ENCODE measurements around the gene IRF9. TPM values are rescaled to one million over a fixed set of nuclear protein-coding genes. Genes with fewer than 3 reads are reported as not detected.

The IRF9 gene
- total RNA-seq, 2 experiments from 2014 or later: 112 to 118 TPM

DNA sequence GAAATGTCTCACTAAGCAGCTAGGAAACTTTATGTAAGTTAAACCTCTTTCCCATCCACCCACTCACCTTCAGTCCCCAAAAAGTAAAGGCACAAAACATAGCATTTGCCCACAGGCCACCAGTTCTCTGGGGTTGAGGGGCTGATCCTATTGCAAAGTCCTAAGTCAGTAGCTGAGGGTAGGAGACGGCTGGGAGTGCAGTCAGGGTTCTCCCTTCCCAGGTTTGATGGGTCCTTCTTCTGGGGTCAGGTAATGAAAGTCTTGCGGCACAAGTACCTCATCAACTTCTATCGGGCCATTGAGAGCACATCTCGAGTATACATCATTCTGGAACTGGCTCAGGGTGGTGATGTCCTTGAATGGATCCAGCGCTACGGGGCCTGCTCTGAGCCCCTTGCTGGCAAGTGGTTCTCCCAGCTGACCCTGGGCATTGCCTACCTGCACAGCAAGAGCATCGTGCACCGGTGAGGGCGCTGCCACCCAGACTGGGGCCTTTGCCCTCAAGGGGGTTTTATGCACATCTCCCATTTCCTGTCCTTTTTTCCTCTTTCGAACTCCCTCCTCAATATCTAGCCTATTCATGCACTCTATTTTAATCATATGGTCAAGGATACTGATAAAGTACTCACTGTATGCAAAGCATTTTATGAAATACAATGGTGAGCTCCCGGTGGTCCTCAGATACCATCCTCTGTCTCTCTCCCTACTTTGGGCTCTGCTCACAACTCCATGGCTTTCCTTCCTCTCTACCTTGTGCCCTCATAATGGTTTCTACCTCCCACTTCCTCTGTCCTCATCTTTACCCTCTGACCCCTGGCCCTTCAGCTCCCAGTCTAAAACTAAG, 45.4 kb downstream of the IRF9 start:
- POLR2A ChIA-PET: interaction anchor here (0.8 to 8.5 kb wide), 8 partner anchors 10 to 51 kb away, joined by 3 to 58 read pairs (median 5); partner anchors contain the start of genes IRF9, MDP1 and TM9SF1
- H3K27ac Mint-ChIP-seq: peak overlapping the region; percentile 60

DNA sequence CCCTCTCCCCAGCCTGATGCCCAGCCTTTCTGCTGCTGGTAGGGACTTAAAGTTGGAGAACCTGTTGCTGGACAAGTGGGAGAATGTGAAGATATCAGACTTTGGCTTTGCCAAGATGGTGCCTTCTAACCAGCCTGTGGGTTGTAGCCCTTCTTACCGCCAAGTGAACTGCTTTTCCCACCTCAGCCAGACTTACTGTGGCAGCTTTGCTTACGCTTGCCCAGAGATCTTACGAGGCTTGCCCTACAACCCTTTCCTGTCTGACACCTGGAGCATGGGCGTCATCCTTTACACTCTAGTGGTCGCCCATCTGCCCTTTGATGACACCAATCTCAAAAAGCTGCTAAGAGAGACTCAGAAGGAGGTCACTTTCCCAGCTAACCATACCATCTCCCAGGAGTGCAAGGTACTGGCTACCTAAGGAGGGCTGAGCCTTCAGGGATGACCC, 46.1 kb downstream of the IRF9 start:
- Mint-ChIP-seq H3K4me3 (no peak overlapping the region), H3K9me3 (peaks cover 8% of the 10 kb centered on the region), H3K27ac (peak overlapping the region; percentile 60), H3K4me1 (ENCODE audit: low read depth) (peaks cover 50% of the 10 kb centered on the region), H3K36me3 (ENCODE audit: low read depth) (peaks cover 76% of the 10 kb centered on the region), H3K27me3 (no peaks in the 10 kb centered on the region)
- ATAC-seq (peak; percentile 30), DNase-seq (no peak)
- CTCF ChIA-PET: interaction anchor here (1.6 kb wide), 1 partner anchor 101 kb away, joined by 5 read pairs; no protein-coding TSS in a partner anchor
- TF ChIP-seq, protein P1, sequence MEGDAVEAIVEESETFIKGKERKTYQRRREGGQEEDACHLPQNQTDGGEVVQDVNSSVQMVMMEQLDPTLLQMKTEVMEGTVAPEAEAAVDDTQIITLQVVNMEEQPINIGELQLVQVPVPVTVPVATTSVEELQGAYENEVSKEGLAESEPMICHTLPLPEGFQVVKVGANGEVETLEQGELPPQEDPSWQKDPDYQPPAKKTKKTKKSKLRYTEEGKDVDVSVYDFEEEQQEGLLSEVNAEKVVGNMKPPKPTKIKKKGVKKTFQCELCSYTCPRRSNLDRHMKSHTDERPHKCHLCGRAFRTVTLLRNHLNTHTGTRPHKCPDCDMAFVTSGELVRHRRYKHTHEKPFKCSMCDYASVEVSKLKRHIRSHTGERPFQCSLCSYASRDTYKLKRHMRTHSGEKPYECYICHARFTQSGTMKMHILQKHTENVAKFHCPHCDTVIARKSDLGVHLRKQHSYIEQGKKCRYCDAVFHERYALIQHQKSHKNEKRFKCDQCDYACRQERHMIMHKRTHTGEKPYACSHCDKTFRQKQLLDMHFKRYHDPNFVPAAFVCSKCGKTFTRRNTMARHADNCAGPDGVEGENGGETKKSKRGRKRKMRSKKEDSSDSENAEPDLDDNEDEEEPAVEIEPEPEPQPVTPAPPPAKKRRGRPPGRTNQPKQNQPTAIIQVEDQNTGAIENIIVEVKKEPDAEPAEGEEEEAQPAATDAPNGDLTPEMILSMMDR (IDR thresholded peaks at IDR 0.05): no peak
- intact Hi-C loops (cut with micrococcal nuclease): no loop called here
- POLR2A ChIA-PET: interaction anchor here (0.8 to 8.5 kb wide), 6 partner anchors 9 to 51 kb away, joined by 3 to 58 read pairs (median 4); partner anchors contain the start of genes MDP1 and TM9SF1

More for the DNA sequence above, 45.4 kb downstream of the IRF9 start:
- peaks cover 11% of the 10 kb centered on the region for H3K9me3 Mint-ChIP-seq
- H3K27me3 Mint-ChIP-seq: no peaks in the 10 kb centered on the region
- peaks cover 76% of the 10 kb centered on the region for H3K36me3 Mint-ChIP-seq (ENCODE audit: low read depth)
- H3K4me3 Mint-ChIP-seq: no peak overlapping the region
- H3K4me1 Mint-ChIP-seq (ENCODE audit: low read depth): peaks cover 45% of the 10 kb centered on the region
- TF ChIP-seq, protein P1 (IDR thresholded peaks at IDR 0.05): no peak
- DNase-seq: no peak
- intact Hi-C loops (cut with micrococcal nuclease): no loop called here
- no peak for ATAC-seq
- CTCF ChIA-PET: interaction anchor here (1.3 to 1.6 kb wide), 2 partner anchors 101 to 102 kb away, joined by 3 to 5 read pairs; no protein-coding TSS in a partner anchor

DNA sequence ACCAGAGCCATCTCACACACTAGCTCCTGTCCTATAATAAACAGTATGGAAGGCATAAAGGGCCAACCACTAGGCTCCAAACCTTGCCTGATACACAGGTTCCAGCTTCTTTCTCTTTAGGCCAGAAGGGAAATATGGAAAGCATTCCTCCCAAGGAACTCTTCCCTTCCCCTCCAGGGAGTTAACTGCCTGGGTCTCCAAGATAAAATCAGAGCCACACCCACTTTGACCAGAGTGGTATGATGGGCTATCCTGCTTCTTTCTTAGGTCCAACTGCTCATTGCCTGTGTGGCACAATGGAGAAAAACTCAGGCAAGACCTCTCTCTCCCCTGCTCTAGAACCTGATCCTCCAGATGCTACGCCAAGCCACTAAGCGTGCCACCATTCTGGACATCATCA, 46.6 kb downstream of the IRF9 start:
- POLR2A ChIA-PET: interaction anchor here (1.0 to 8.5 kb wide), 5 partner anchors 8 to 52 kb away, joined by 3 to 58 read pairs (median 5); partner anchors contain the start of genes MDP1 and TM9SF1
- ATAC-seq (no peak), DNase-seq (no peak)
- intact Hi-C loops (cut with micrococcal nuclease): no loop called here
- H3K4me3 Mint-ChIP-seq: no peak overlapping the region
- H3K36me3 Mint-ChIP-seq (ENCODE audit: low read depth): peaks cover 73% of the 10 kb centered on the region
- TF ChIP-seq, protein P1 (IDR thresholded peaks at IDR 0.05): no peak
- H3K9me3 Mint-ChIP-seq: peaks cover 5% of the 10 kb centered on the region
- CTCF ChIA-PET: interaction anchor here (1.6 kb wide), 1 partner anchor 101 kb away, joined by 5 read pairs; no protein-coding TSS in a partner anchor
- peaks cover 50% of the 10 kb centered on the region for H3K4me1 Mint-ChIP-seq (ENCODE audit: low read depth)
- H3K27me3 Mint-ChIP-seq: no peaks in the 10 kb centered on the region
- peak overlapping the region; percentile 60 for H3K27ac Mint-ChIP-seq

DNA sequence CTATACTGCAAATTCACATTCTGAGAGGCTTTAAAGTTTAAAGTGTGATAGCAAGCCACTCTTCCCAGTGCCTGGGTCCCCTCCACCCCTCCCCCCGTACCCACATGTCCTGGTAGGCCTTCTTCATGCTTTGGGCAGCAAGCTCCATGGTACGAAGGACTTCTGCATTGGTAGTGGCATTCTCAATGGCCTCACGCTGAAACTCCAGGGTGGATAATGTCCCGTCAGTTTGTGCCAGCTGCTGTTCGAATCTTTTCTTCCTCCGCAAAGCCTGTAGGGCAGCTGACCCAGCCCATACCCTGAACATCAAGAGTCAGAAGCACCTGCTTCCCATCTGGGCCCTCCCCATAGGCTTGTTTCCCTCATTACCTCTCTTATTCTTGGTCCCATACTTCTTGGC, 50.2 kb downstream of the IRF9 start:
- H3K4me1 Mint-ChIP-seq (ENCODE audit: low read depth): peaks cover 56% of the 10 kb centered on the region
- POLR2A ChIA-PET: interaction anchor here (0.6 to 8.5 kb wide), 4 partner anchors 16 to 65 kb away, joined by 3 to 58 read pairs (median 4); partner anchors contain the start of genes PSME2, TINF2 and TM9SF1
- ATAC-seq: no peak

More for the DNA sequence above, 50.2 kb downstream of the IRF9 start:
- intact Hi-C loops (cut with micrococcal nuclease): no loop called here
- Mint-ChIP-seq H3K9me3 (no peaks in the 10 kb centered on the region), H3K27me3 (no peaks in the 10 kb centered on the region), H3K4me3 (peak overlapping the region; percentile 97), H3K27ac (peak overlapping the region; percentile 98), H3K36me3 (ENCODE audit: low read depth) (peaks cover 64% of the 10 kb centered on the region)
- no peak for DNase-seq
- CTCF ChIA-PET: interaction anchor here (1.2 to 4.7 kb wide), 3 partner anchors 10 to 96 kb away, joined by 3 to 24 read pairs (median 3); partner anchors contain the start of genes CIDEB and TINF2
- TF ChIP-seq, protein P1 (IDR thresholded peaks at IDR 0.05): no peak
